Brain microvascular endothelial cell (primary cell): ENCODE data around the gene SIM1.

Experiments
- DNase-seq: peaks from one replicate; pipeline ENCODE4 v3.0.0-alpha.2; 2020
- H3K27ac ChIP-seq: fragments of 250-450 bp; sonication (Bioruptor Pico); 2 replicates; pipeline ENCODE4 v1.5.1; 2020; ENCODE audit warnings: mild to moderate bottlenecking, moderate library complexity
- H3K27me3 ChIP-seq: fragments of 250-450 bp; sonication (Bioruptor Pico); replicated peaks from 2 replicates; pipeline ENCODE4 v1.5.1; 2020; ENCODE audit warnings: mild to moderate bottlenecking
- H3K36me3 ChIP-seq: fragments of 250-450 bp; sonication (Bioruptor Pico); replicated peaks from 2 replicates; pipeline ENCODE4 v1.5.1; 2020; ENCODE audit warnings: mild to moderate bottlenecking
- H3K4me3 ChIP-seq: 2 replicates; pipeline ENCODE4 v1.5.1; 2011; ENCODE audit warnings: low read depth, mild to moderate bottlenecking, control low read depth, low read length, moderate library complexity
- in situ Hi-C: cut with HindIII; loops from 2 replicates; pipeline ENCODE4 v1.10.0; 2017; ENCODE audit warnings: low sequenced_read_pairs, low pct_ligation_motif_present
- TF ChIP-seq, protein P1 (sequence below): IDR thresholded peaks from 2 replicates; pipeline ENCODE4 v1.5.1; 2011; ENCODE audit warnings: low read depth, mild to moderate bottlenecking, moderate library complexity, low read length, control low read depth, inconsistent platforms; ENCODE audit errors: missing control alignments

Gene SIM1, protein sequence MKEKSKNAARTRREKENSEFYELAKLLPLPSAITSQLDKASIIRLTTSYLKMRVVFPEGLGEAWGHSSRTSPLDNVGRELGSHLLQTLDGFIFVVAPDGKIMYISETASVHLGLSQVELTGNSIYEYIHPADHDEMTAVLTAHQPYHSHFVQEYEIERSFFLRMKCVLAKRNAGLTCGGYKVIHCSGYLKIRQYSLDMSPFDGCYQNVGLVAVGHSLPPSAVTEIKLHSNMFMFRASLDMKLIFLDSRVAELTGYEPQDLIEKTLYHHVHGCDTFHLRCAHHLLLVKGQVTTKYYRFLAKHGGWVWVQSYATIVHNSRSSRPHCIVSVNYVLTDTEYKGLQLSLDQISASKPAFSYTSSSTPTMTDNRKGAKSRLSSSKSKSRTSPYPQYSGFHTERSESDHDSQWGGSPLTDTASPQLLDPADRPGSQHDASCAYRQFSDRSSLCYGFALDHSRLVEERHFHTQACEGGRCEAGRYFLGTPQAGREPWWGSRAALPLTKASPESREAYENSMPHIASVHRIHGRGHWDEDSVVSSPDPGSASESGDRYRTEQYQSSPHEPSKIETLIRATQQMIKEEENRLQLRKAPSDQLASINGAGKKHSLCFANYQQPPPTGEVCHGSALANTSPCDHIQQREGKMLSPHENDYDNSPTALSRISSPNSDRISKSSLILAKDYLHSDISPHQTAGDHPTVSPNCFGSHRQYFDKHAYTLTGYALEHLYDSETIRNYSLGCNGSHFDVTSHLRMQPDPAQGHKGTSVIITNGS

DNA sequence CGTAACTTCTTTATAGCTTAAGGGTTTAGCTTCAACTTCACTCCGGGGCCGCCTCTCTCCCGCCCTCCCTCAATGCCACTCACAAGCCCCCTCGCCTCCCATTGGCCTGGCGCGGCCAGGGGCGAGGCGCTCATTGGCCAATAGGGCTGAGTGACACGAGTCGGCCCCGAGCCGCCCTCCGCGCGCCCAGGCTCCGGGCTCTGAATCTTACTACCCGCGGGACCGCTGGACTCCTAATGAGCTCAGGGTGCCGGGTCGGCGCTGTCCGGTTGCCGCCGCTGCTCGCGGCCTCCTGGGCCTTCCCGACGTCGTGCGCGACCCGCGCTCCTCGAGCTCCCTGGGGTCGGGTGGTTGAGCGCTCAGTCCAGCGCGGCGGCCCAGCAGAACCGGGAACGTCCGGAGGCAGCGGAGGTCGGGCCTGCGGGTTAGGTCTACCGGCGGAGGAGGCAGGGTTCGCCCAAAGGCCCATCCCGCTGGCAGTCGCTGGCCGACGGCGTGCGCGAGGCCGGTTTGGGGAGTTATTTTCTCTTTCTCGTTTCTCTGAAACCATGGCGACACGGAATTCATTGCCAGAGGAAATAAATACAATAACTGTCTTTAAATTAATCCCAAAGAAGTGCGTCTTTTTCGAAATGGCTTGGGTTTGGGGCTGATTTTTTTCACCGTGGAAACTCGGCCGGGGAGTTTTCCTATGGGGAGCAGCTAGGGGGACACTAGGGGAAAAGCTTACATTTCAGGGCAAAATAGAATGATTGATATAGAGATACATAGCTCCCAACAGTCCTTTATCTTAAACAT is at the start of gene SIM1:
SIM1 (minus strand) TSS at position 19 of the 798 bp plus-strand sequence. CDS start 1,453 bp downstream, outside the sequence.
- DNase-seq, result peak; percentile 43
- Histone ChIP-seq H3K4me3 (peak within 1 kb of the TSS; percentile 40), H3K27ac (no peak within 1 kb of the TSS), H3K27me3 (peaks cover 95% of the 10 kb centered on the region), H3K36me3 (no peaks in the 10 kb centered on the region)
- in situ Hi-C loops, result loop anchor here (25.0 kb wide), 1 partner anchor 853 kb away; the partner anchor contains the start of gene PRDM13
- TF ChIP-seq, protein P1, sequence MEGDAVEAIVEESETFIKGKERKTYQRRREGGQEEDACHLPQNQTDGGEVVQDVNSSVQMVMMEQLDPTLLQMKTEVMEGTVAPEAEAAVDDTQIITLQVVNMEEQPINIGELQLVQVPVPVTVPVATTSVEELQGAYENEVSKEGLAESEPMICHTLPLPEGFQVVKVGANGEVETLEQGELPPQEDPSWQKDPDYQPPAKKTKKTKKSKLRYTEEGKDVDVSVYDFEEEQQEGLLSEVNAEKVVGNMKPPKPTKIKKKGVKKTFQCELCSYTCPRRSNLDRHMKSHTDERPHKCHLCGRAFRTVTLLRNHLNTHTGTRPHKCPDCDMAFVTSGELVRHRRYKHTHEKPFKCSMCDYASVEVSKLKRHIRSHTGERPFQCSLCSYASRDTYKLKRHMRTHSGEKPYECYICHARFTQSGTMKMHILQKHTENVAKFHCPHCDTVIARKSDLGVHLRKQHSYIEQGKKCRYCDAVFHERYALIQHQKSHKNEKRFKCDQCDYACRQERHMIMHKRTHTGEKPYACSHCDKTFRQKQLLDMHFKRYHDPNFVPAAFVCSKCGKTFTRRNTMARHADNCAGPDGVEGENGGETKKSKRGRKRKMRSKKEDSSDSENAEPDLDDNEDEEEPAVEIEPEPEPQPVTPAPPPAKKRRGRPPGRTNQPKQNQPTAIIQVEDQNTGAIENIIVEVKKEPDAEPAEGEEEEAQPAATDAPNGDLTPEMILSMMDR, result no peak

DNA sequence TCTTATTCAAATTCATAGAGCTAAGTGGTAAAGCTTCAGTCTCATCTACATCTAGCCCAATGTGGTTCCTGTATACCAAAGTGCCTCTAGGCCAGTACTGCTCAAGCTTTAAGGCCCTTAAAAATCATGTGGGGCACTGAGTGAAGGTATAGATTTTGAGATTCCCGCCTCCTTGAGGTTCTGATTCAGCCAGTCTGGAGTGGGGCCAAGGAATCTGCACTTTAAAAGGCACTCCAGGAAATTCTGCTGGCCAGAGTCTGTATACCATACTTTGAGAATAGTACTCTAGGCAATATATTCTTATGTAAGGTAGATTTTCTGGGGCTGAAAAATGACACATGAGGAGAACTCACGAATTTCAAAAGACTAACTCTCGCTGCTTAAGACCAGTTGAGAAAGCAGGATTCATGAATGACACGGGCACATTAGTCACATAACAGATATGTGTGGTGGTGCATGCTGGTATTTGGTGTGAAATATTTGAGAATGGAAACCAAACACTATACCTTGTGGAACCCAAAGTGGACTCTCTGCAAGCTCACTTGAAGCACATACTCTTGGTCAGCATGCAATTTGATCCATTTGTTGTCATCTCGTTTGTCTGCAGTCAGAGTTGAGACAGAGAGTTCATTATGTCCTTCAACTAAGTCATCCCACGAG is 47.6 kb upstream of the SIM1 start:
- Histone ChIP-seq H3K27ac (no peak overlapping the region), H3K4me3 (no peak overlapping the region), H3K36me3 (peaks cover 8% of the 10 kb centered on the region), H3K27me3 (no peaks in the 10 kb centered on the region)
- in situ Hi-C loops, result no loop called here
- TF ChIP-seq, protein P1, result no peak
- peak; percentile 82 for DNase-seq

DNA sequence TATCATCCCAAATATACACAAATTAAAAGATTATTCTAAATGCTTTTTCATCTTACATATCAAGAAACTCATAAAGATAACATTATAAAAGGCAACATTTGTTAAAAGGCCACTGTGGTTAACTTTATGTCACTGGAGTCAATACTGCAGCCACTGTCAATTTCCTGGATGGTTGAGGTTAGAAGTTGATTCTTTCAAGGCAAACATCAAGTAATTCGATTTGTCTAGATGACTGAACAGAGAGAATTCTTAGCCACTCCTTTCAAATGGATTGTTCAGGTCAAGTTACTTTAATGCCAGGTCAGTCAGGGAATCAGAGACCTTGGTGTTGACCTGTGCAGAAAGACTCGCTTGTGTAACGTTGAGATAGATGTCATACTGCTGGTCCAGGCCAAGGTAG is 44.4 kb upstream of the SIM1 start:
- no peak overlapping the region for H3K4me3 ChIP-seq
- in situ Hi-C loops, result no loop called here
- no peak for DNase-seq
- H3K27ac ChIP-seq, result no peak overlapping the region
- no peaks in the 10 kb centered on the region for H3K27me3 ChIP-seq
- TF ChIP-seq, protein P1, result no peak
- H3K36me3 ChIP-seq, result peaks cover 8% of the 10 kb centered on the region

DNA sequence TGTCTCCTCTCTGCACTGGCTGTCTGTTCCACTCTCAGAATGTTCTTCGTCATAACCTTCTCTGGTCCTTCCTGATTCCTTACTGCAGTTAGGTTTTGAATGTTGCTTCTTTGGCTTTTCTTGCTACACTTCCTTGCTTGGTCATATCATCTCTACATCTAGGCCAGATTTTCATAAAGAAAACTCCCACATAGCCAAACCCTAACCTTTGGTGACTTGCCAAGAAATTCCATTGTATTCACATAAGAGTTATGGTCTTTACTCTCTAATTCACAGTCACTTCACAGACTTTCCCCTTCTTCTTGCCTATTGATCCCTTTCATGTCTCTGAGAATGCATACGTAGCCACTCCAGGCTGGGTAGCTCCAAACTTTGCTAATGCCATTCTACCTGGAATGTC is 41.9 kb upstream of the SIM1 start:
- Histone ChIP-seq H3K27ac (peak overlapping the region; percentile 25), H3K36me3 (peaks cover 5% of the 10 kb centered on the region), H3K4me3 (no peak overlapping the region), H3K27me3 (no peaks in the 10 kb centered on the region)
- in situ Hi-C loops, result no loop called here
- TF ChIP-seq, protein P1, result no peak
- DNase-seq, result peak; percentile 49
